Upper lobe of left lung (tissue), 6 donors: Measurements from ENCODE around the gene HLA-DPA1. TPM values are rescaled to one million over a fixed set of nuclear protein-coding genes. Genes with fewer than 3 reads are reported as not detected.

Experiments
- ATAC-seq, 2 donors: fragments of 200-7000 bp; cut with Tn5 transposase; one replicate each; pipeline ENCODE4 v1.9.1; 2022; ENCODE audit warnings: mild to moderate bottlenecking in 2 of 2, moderate library complexity in 2 of 2; ENCODE audit not compliant: low FRiP score in 2 of 2
- DNase-seq, 2 donors: peaks; one replicate each; pipeline ENCODE4 v3.0.0-alpha.2; 2019 to 2020
- H3K27ac ChIP-seq, 4 donors: fragments of 200-600 bp; sonication (generic); one replicate each; pipeline ENCODE4 v1.5.1; 2016 to 2019
- H3K27me3 ChIP-seq, 4 donors: fragments of 200-600 bp; sonication (generic); one replicate each; pipeline ENCODE4 v1.5.1; 2017 to 2019
- H3K36me3 ChIP-seq, 4 donors: fragments of 200-600 bp; sonication (generic); one replicate each; pipeline ENCODE4 v1.5.1; 2016 to 2019
- H3K4me1 ChIP-seq, 4 donors: fragments of 200-600 bp; sonication (generic); one replicate each; pipeline ENCODE4 v1.5.1; 2018 to 2019
- H3K4me3 ChIP-seq, 4 donors: fragments of 200-600 bp; sonication (generic); one replicate each; pipeline ENCODE4 v1.5.1; 2017 to 2019; ENCODE audit warnings: mild to moderate bottlenecking in 2 of 4, moderate library complexity in 1 of 4
- H3K9me3 ChIP-seq, 4 donors: fragments of 200-600 bp; sonication (generic); one replicate each; pipeline ENCODE4 v1.5.1; 2018 to 2019
- CTCF ChIP-seq, 6 experiments: fragments of 450-650 bp in 4 of 6; fragments of 200-600 bp in 2 of 6; sonication (generic) in 2 of 6; IDR thresholded peaks; one replicate each; pipeline ENCODE4 v1.5.1; 2016 to 2019; ENCODE audit warnings: antibody characterized with exemption in 6 of 6
- EP300 ChIP-seq, 4 donors: sonication (generic); formaldehyde crosslinking; IDR thresholded peaks; one replicate each; pipeline ENCODE4 v1.5.1; 2017; ENCODE audit warnings: antibody characterized with exemption in 4 of 4, control low read depth in 2 of 4
- POLR2A ChIP-seq, 4 donors: fragments of 450-650 bp; IDR thresholded peaks; one replicate each; pipeline ENCODE4 v1.5.1; 2016 to 2017; ENCODE audit warnings: antibody characterized with exemption in 4 of 4, mild to moderate bottlenecking in 2 of 4
- POLR2AphosphoS5 ChIP-seq, 2 donors: sonication (generic); formaldehyde crosslinking; IDR thresholded peaks; one replicate each; pipeline ENCODE4 v1.5.1; 2017; ENCODE audit warnings: antibody characterized with exemption in 2 of 2
- WGBS, 2 donors: methylation state at CpG; one replicate each; pipeline ENCODE4 v1.1.5; 2017 to 2018; 5-methylcytosine and 5-hydroxymethylcytosine counted together
- total RNA-seq, 6 donors: library from RNA; depleted of rRNA in 4 of 6; stranded (reverse); fragments of >200 nt in 4 of 6; gene quantifications; one replicate each; pipeline versions ENCODE4 v1.1.0 to v1.2.1, GENCODE V29; 2016 to 2021
- donor health status: DM: no; HTN: no; CAD: no; lungs with moderate emphysema.
- donor health status: DM: no; HTN: yes; CAD: no; lungs with severe emphysema.

Gene HLA-DPA1
- total RNA-seq: 100 to 1,000 TPM; 109 to 674 (median 399) TPM

- Histone ChIP-seq H3K36me3 (peaks cover 0 to 12% (median 7%) of the 10 kb centered on the region in 4 donors), H3K27me3 (no peaks in the 10 kb centered on the region), H3K4me3 (peak within 1 kb of the TSS; percentile 4 to 53 (median 48)), H3K27ac (peak within 1 kb of the TSS; percentile 26 to 89 (median 81)), H3K4me1 (peaks cover 16 to 36% (median 23%) of the 10 kb centered on the region in 4 donors), H3K9me3 (no peaks in the 10 kb centered on the region)
- DNase-seq: peak in 1 of 2 donors; percentile 75
- peak; percentile 86 to 88 for ATAC-seq
- TF ChIP-seq POLR2A (IDR thresholded peaks at IDR 0.05) (peak in 3 of 4 donors; percentile 52 to 92 (median 83)), EP300 (IDR thresholded peaks at IDR 0.05) (no peak), POLR2AphosphoS5 (IDR thresholded peaks at IDR 0.05) (peak; percentile 78 to 95)
- 9 to 13% methylated on average over 8 of the region's 8 CpGs for WGBS, 2 donors
Measured at GRCh38 chr6:33073431-33073871, at the start of gene HLA-DPA1. TSS of gene HLA-DPA1 (minus strand) at chr6:33073649.

GRCh38 chr6:33123181-33123580 is 49.7 kb upstream of the HLA-DPA1 start:
- Histone ChIP-seq H3K4me3 (no peak overlapping the region), H3K27me3 (peaks cover 0 to under 1% (median 0%) of the 10 kb centered on the region in 4 donors), H3K36me3 (no peaks in the 10 kb centered on the region), H3K9me3 (peaks cover 0 to 11% (median 5%) of the 10 kb centered on the region in 4 donors), H3K27ac (no peak overlapping the region), H3K4me1 (no peaks in the 10 kb centered on the region)
- DNase-seq: no peak
- WGBS, 2 donors: 82 to 87% methylated on average over 6 of the region's 6 CpGs
- no peak for ATAC-seq
- TF ChIP-seq EP300 (IDR thresholded peaks at IDR 0.05) (no peak), CTCF (IDR thresholded peaks at IDR 0.05) (peak in 1 of 6 experiments; percentile 9)

- ATAC-seq (no peak), DNase-seq (no peak)
- Histone ChIP-seq H3K27me3 (peaks cover 0 to 20% (median 10%) of the 10 kb centered on the region in 4 donors), H3K4me3 (no peak overlapping the region), H3K27ac (no peak overlapping the region), H3K9me3 (peaks cover 0 to 11% (median 5%) of the 10 kb centered on the region in 4 donors), H3K36me3 (no peaks in the 10 kb centered on the region), H3K4me1 (peaks cover 0 to 10% (median 3%) of the 10 kb centered on the region in 4 donors)
- WGBS, 2 donors: 57 to 72% methylated on average over 3 of the region's 3 CpGs
- TF ChIP-seq POLR2AphosphoS5 (IDR thresholded peaks at IDR 0.05) (no peak), EP300 (IDR thresholded peaks at IDR 0.05) (no peak), POLR2A (IDR thresholded peaks at IDR 0.05) (no peak), CTCF (IDR thresholded peaks at IDR 0.05) (no peak)
Measured at GRCh38 chr6:33120001-33120400, 46.6 kb upstream of the HLA-DPA1 start.

- peaks cover 0 to 10% (median 3%) of the 10 kb centered on the region in 4 donors for H3K4me1 ChIP-seq
- H3K9me3 ChIP-seq: peaks cover 0 to 6% (median under 1%) of the 10 kb centered on the region in 4 donors
- H3K36me3 ChIP-seq: no peaks in the 10 kb centered on the region
- no peak for DNase-seq
- no peak overlapping the region for H3K4me3 ChIP-seq
- TF ChIP-seq CTCF (IDR thresholded peaks at IDR 0.05) (peak; percentile 69 to 88 (median 83)), POLR2AphosphoS5 (IDR thresholded peaks at IDR 0.05) (no peak)
- peak in 1 of 2 donors; percentile 64 for ATAC-seq
- H3K27ac ChIP-seq: no peak overlapping the region
- 0% methylated on average over 3 of the region's 3 CpGs for WGBS, 2 donors
- H3K27me3 ChIP-seq: peaks cover 0 to 20% (median 10%) of the 10 kb centered on the region in 4 donors
Measured at GRCh38 chr6:33118525-33119123, 45.2 kb upstream of the HLA-DPA1 start.

- no peak overlapping the region for H3K27ac ChIP-seq
- no peak for TF ChIP-seq EP300 (IDR thresholded peaks at IDR 0.05)
- DNase-seq (no peak), ATAC-seq (no peak)
- WGBS, 2 donors: 14 to 16% methylated on average over 9 of the region's 9 CpGs
- H3K27me3 ChIP-seq: peaks cover 0 to 20% (median 10%) of the 10 kb centered on the region in 4 donors
- no peaks in the 10 kb centered on the region for H3K36me3 ChIP-seq
- H3K4me1 ChIP-seq: peaks cover 0 to 10% (median 3%) of the 10 kb centered on the region in 4 donors
- H3K4me3 ChIP-seq: no peak overlapping the region
- no peaks in the 10 kb centered on the region for H3K9me3 ChIP-seq
Measured at GRCh38 chr6:33117811-33118277, 44.4 kb upstream of the HLA-DPA1 start.
